ENCODE data around the gene BLOC1S3. TPM values are rescaled to one million over a fixed set of nuclear protein-coding genes. Genes with fewer than 3 reads are reported as not detected.
A peak's percentile ranks its signal among the peaks of the same experiment; 100 is the strongest.

The BLOC1S3 gene
- total RNA-seq, 1 donor from 2014 or later = 15.9 TPM

- peaks cover 27% of the 10 kb centered on the region for H3K4me1 ChIP-seq
Measured at GRCh38 chr19:45152504-45153338, 25.9 kb upstream of the BLOC1S3 start.

GRCh38 chr19:45153339-45154063 is 25.1 kb upstream of the BLOC1S3 start:
- H3K36me3 ChIP-seq = no peaks in the 10 kb centered on the region
- peak overlapping the region; percentile 41 for H3K4me3 ChIP-seq
- no peak for TF ChIP-seq CTCF (IDR thresholded peaks at IDR 0.05)
- no peak overlapping the region for H3K27ac ChIP-seq
- ATAC-seq = peak; percentile 41 to 50
- peaks cover 27% of the 10 kb centered on the region for H3K4me1 ChIP-seq
- DNase-seq = no peak
- intact Hi-C loops (cut with DNase I) = no loop called here
- H3K9me3 ChIP-seq = no peaks in the 10 kb centered on the region
- peaks cover 75% of the 10 kb centered on the region for H3K27me3 ChIP-seq (ENCODE audit: low read depth)

More at GRCh38 chr19:45152504-45153338, 25.9 kb upstream of the BLOC1S3 start:
- peak; percentile 53 to 62 for ATAC-seq
- no peaks in the 10 kb centered on the region for H3K9me3 ChIP-seq
- H3K27ac ChIP-seq = no peak overlapping the region
- H3K36me3 ChIP-seq = no peaks in the 10 kb centered on the region
- DNase-seq = peak; percentile 66
- intact Hi-C loops (cut with DNase I) = no loop called here
- TF ChIP-seq CTCF (IDR thresholded peaks at IDR 0.05) = no peak
- H3K4me3 ChIP-seq = peak overlapping the region; percentile 41
- H3K27me3 ChIP-seq (ENCODE audit: low read depth) = peaks cover 67% of the 10 kb centered on the region

GRCh38 chr19:45154064-45154827 is 24.3 kb upstream of the BLOC1S3 start:
- Histone ChIP-seq H3K4me3 (peak overlapping the region; percentile 41), H3K27me3 (ENCODE audit: low read depth) (peaks cover 82% of the 10 kb centered on the region), H3K36me3 (no peaks in the 10 kb centered on the region), H3K4me1 (peaks cover 27% of the 10 kb centered on the region), H3K9me3 (no peaks in the 10 kb centered on the region), H3K27ac (no peak overlapping the region)
- intact Hi-C loops (cut with DNase I) = no loop called here
- ATAC-seq (peak in 1 of 2 donors; percentile 16), DNase-seq (no peak)
- TF ChIP-seq CTCF (IDR thresholded peaks at IDR 0.05) = no peak

GRCh38 chr19:45156011-45156630 is 22.5 kb upstream of the BLOC1S3 start:
- H3K4me1 ChIP-seq = peaks cover 27% of the 10 kb centered on the region
- no peak overlapping the region for H3K4me3 ChIP-seq
- no peaks in the 10 kb centered on the region for H3K36me3 ChIP-seq
- intact Hi-C loops (cut with DNase I) = no loop called here
- no peak for TF ChIP-seq CTCF (IDR thresholded peaks at IDR 0.05)
- H3K27ac ChIP-seq = no peak overlapping the region
- no peaks in the 10 kb centered on the region for H3K9me3 ChIP-seq
- H3K27me3 ChIP-seq (ENCODE audit: low read depth) = peaks cover 88% of the 10 kb centered on the region
- DNase-seq (no peak), ATAC-seq (no peak)

GRCh38 chr19:45156751-45157150 is 21.8 kb upstream of the BLOC1S3 start:
- Histone ChIP-seq H3K4me1 (peaks cover 26% of the 10 kb centered on the region), H3K27me3 (ENCODE audit: low read depth) (peaks cover 88% of the 10 kb centered on the region), H3K27ac (no peak overlapping the region), H3K36me3 (no peaks in the 10 kb centered on the region), H3K9me3 (no peaks in the 10 kb centered on the region), H3K4me3 (no peak overlapping the region)
- no peak for ATAC-seq
- TF ChIP-seq CTCF (IDR thresholded peaks at IDR 0.05) = no peak
- no peak for DNase-seq
- intact Hi-C loops (cut with DNase I) = no loop called here
